Nephron progenitor cell (in vitro differentiated cells): ENCODE measurements around the gene CRACR2A.

Source experiments
- DNase-seq: peaks from one replicate; pipeline ENCODE4 v3.0.0; 2021
- H3K27ac Mint-ChIP-seq: 2 replicates; pipeline ENCODE4 v1.8.0; 2021; ENCODE audit warnings: mild to moderate bottlenecking, moderate library complexity, mixed read lengths
- H3K27me3 Mint-ChIP-seq: 2 replicates; pipeline ENCODE4 v1.8.0; 2021; ENCODE audit warnings: mild to moderate bottlenecking, low read depth, mixed read lengths; ENCODE audit not compliant: poor library complexity
- H3K36me3 Mint-ChIP-seq: 2 replicates; pipeline ENCODE4 v1.8.0; 2021; ENCODE audit warnings: low read depth, mixed read lengths
- H3K4me1 Mint-ChIP-seq: 2 replicates; pipeline ENCODE4 v1.8.0; 2021; ENCODE audit warnings: mixed read lengths
- H3K4me3 Mint-ChIP-seq: 2 replicates; pipeline ENCODE4 v1.8.0; 2021; ENCODE audit warnings: mild to moderate bottlenecking, moderate library complexity, mixed read lengths
- H3K9me3 Mint-ChIP-seq: 2 replicates; pipeline ENCODE4 v1.8.0; 2021; ENCODE audit warnings: mild to moderate bottlenecking, moderate library complexity, mixed read lengths
- CTCF ChIP-seq: fragments of 200-600 bp; sonication (generic); IDR thresholded peaks from 2 replicates; pipeline ENCODE4 v1.5.0; 2021; ENCODE audit warnings: antibody characterized with exemption

CRACR2A gene

GRCh38 chr12:3656946-3657622 is 95.8 kb downstream of the CRACR2A start:
- H3K4me3 Mint-ChIP-seq, result no peak overlapping the region
- peaks cover 7% of the 10 kb centered on the region for H3K27me3 Mint-ChIP-seq
- H3K36me3 Mint-ChIP-seq, result no peaks in the 10 kb centered on the region
- no peak overlapping the region for H3K27ac Mint-ChIP-seq
- H3K9me3 Mint-ChIP-seq, result no peaks in the 10 kb centered on the region
- peaks cover 48% of the 10 kb centered on the region for H3K4me1 Mint-ChIP-seq
- TF ChIP-seq CTCF, result no peak
- DNase-seq, result no peak

GRCh38 chr12:3655328-3655900 is 97.5 kb downstream of the CRACR2A start:
- Mint-ChIP-seq H3K4me1 (peaks cover 63% of the 10 kb centered on the region), H3K27ac (no peak overlapping the region), H3K4me3 (no peak overlapping the region), H3K27me3 (peaks cover 7% of the 10 kb centered on the region), H3K36me3 (no peaks in the 10 kb centered on the region), H3K9me3 (no peaks in the 10 kb centered on the region)
- TF ChIP-seq CTCF, result no peak
- no peak for DNase-seq

- Mint-ChIP-seq H3K4me3 (no peak overlapping the region), H3K9me3 (no peaks in the 10 kb centered on the region), H3K27me3 (peaks cover 9% of the 10 kb centered on the region), H3K36me3 (no peaks in the 10 kb centered on the region), H3K4me1 (peaks cover 74% of the 10 kb centered on the region), H3K27ac (peak overlapping the region; percentile 78)
- no peak for TF ChIP-seq CTCF
- no peak for DNase-seq
Observed at GRCh38 chr12:3651585-3652424, 101.1 kb downstream of the CRACR2A start.

GRCh38 chr12:3647504-3647903 is 105.4 kb downstream of the CRACR2A start:
- H3K4me3 Mint-ChIP-seq, result peak overlapping the region; percentile 18
- H3K27me3 Mint-ChIP-seq, result peaks cover 14% of the 10 kb centered on the region
- no peak for DNase-seq
- H3K9me3 Mint-ChIP-seq, result no peaks in the 10 kb centered on the region
- H3K36me3 Mint-ChIP-seq, result no peaks in the 10 kb centered on the region
- no peak for TF ChIP-seq CTCF
- H3K27ac Mint-ChIP-seq, result no peak overlapping the region
- peaks cover 70% of the 10 kb centered on the region for H3K4me1 Mint-ChIP-seq

- DNase-seq, result no peak
- H3K4me1 Mint-ChIP-seq, result peaks cover 70% of the 10 kb centered on the region
- TF ChIP-seq CTCF, result no peak
- H3K4me3 Mint-ChIP-seq, result no peak overlapping the region
- peaks cover 14% of the 10 kb centered on the region for H3K27me3 Mint-ChIP-seq
- H3K36me3 Mint-ChIP-seq, result no peaks in the 10 kb centered on the region
- H3K9me3 Mint-ChIP-seq, result no peaks in the 10 kb centered on the region
- H3K27ac Mint-ChIP-seq, result no peak overlapping the region
Observed at GRCh38 chr12:3646561-3647241, 106.2 kb downstream of the CRACR2A start.
